8988T (cell line): ENCODE results near the gene NR6A1.
"Not testable (repeated sequence)": the region's sequence is repeated elsewhere in the genome, so short reads cannot be mapped to it uniquely, and the experiment has no call there.

Experiments used
- DNase-seq: peaks from one replicate; pipeline ENCODE4 v3.0.0; 2011

Gene NR6A1

GRCh38 chr9:124645274-124645673 lies 125.8 kb downstream of the NR6A1 start:
- DNase-seq, result no peak

GRCh38 chr9:124639637-124640036 lies 131.5 kb downstream of the NR6A1 start:
- DNase-seq, result no peak

GRCh38 chr9:124635285-124635684 lies 135.8 kb downstream of the NR6A1 start:
- DNase-seq, result no peak

GRCh38 chr9:124632077-124632621 lies 139.0 kb downstream of the NR6A1 start:
- DNase-seq, result no peak

GRCh38 chr9:124631326-124631725 lies 139.8 kb downstream of the NR6A1 start:
- DNase-seq, result no peak

GRCh38 chr9:124629600-124629999 lies 141.5 kb downstream of the NR6A1 start:
- no peak for DNase-seq

- DNase-seq, result no peak
Measured at GRCh38 chr9:124628741-124629140, 142.4 kb downstream of the NR6A1 start.

GRCh38 chr9:124626276-124626675 lies 144.8 kb downstream of the NR6A1 start:
- DNase-seq, result no peak

- DNase-seq, result no peak
Measured at GRCh38 chr9:124625087-124625486, 146.0 kb downstream of the NR6A1 start.

- DNase-seq, result no peak
Measured at GRCh38 chr9:124624735-124624992, 146.4 kb downstream of the NR6A1 start.

- DNase-seq, result no peak
Measured at GRCh38 chr9:124623966-124624734, 147.0 kb downstream of the NR6A1 start.

- DNase-seq, result no peak
Measured at GRCh38 chr9:124622882-124623281, 148.2 kb downstream of the NR6A1 start.

- DNase-seq, result no peak
Measured at GRCh38 chr9:124621371-124622328, 149.5 kb downstream of the NR6A1 start.

- no peak for DNase-seq
Measured at GRCh38 chr9:124618476-124618875, 152.6 kb downstream of the NR6A1 start.

GRCh38 chr9:124617477-124618141 lies 153.5 kb downstream of the NR6A1 start:
- DNase-seq, result peak; percentile 37

GRCh38 chr9:124616961-124617360 lies 154.2 kb downstream of the NR6A1 start:
- no peak for DNase-seq

- DNase-seq, result not testable (repeated sequence)
Measured at GRCh38 chr9:124615840-124616239, 155.3 kb downstream of the NR6A1 start.

- DNase-seq, result no peak
Measured at GRCh38 chr9:124615100-124615742, 155.9 kb downstream of the NR6A1 start.

GRCh38 chr9:124613849-124614248 lies 157.3 kb downstream of the NR6A1 start:
- no peak for DNase-seq

GRCh38 chr9:124611106-124611505 lies 160.0 kb downstream of the NR6A1 start:
- no peak for DNase-seq

GRCh38 chr9:124606027-124606426 lies 165.1 kb downstream of the NR6A1 start:
- DNase-seq, result no peak

- DNase-seq, result no peak
Measured at GRCh38 chr9:124605258-124605657, 165.9 kb downstream of the NR6A1 start.

GRCh38 chr9:124602632-124603031 lies 168.5 kb downstream of the NR6A1 start:
- DNase-seq, result no peak
